PFSK-1 (cell line): ENCODE results near the gene WBP4.

Source experiments
- POLR2AphosphoS5 ChIP-seq: IDR thresholded peaks from 2 replicates; pipeline ENCODE4 v1.6.1; 2012; ENCODE audit warnings: low read depth, mild to moderate bottlenecking, control low read depth, low read length, moderate library complexity
- SIN3A ChIP-seq: IDR thresholded peaks from 2 replicates; pipeline ENCODE4 v1.6.1; 2012; ENCODE audit warnings: mild to moderate bottlenecking, low read length, moderate library complexity, borderline replicate concordance; ENCODE audit not compliant: insufficient read depth
- TF ChIP-seq, protein P1 (sequence below), 2 experiments: IDR thresholded peaks; 2 replicates each; pipeline versions ENCODE4 v1.6.1 to v1.8.0; 2011 to 2012; ENCODE audit warnings: low read depth in 2 of 2, low read length in 2 of 2, control low read depth in 1 of 2, inconsistent platforms in 1 of 2, mild to moderate bottlenecking in 1 of 2, moderate library complexity in 1 of 2; ENCODE audit not compliant: insufficient read depth in 1 of 2

DNA sequence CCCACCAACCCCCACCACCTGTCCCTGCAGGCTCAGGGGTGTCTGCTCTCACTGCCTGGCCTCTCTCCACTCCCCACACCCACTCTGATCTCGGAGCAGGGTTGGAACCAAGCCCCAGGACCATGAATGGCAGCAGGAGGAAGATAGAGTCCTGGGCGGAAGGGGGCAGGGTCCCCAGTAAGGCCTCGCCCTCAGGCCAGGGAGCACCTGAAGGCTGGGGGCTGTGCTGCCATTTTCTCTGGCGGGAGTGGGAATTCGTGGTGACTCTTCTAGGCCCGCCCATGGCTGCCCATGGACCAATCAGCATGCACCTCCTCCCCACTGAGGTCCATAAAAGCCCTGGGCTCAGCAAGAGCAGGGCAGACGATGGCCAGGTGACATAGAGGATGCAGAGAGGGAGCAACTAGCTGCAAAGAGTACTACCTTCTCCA lies 46.3 kb downstream of the WBP4 start:
- TF ChIP-seq POLR2AphosphoS5 (no peak), SIN3A (no peak)
- TF ChIP-seq, protein P1, sequence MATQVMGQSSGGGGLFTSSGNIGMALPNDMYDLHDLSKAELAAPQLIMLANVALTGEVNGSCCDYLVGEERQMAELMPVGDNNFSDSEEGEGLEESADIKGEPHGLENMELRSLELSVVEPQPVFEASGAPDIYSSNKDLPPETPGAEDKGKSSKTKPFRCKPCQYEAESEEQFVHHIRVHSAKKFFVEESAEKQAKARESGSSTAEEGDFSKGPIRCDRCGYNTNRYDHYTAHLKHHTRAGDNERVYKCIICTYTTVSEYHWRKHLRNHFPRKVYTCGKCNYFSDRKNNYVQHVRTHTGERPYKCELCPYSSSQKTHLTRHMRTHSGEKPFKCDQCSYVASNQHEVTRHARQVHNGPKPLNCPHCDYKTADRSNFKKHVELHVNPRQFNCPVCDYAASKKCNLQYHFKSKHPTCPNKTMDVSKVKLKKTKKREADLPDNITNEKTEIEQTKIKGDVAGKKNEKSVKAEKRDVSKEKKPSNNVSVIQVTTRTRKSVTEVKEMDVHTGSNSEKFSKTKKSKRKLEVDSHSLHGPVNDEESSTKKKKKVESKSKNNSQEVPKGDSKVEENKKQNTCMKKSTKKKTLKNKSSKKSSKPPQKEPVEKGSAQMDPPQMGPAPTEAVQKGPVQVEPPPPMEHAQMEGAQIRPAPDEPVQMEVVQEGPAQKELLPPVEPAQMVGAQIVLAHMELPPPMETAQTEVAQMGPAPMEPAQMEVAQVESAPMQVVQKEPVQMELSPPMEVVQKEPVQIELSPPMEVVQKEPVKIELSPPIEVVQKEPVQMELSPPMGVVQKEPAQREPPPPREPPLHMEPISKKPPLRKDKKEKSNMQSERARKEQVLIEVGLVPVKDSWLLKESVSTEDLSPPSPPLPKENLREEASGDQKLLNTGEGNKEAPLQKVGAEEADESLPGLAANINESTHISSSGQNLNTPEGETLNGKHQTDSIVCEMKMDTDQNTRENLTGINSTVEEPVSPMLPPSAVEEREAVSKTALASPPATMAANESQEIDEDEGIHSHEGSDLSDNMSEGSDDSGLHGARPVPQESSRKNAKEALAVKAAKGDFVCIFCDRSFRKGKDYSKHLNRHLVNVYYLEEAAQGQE (IDR thresholded peaks at IDR 0.05; ENCODE audit: insufficient read depth in 1 of 2, low read depth in 2 of 2, low read length in 2 of 2) = no peak
